A673 (cell line): ENCODE results near the gene PDGFC. TPM values are rescaled to one million over a fixed set of nuclear protein-coding genes. Genes with fewer than 3 reads are reported as not detected.

Experiments
- BruUV-seq: library from RNA; stranded (reverse); fragments of 400-500 nt; replicated peaks from 2 replicates; lab custom pipeline; 2021; lab: Mats Ljungman, UMichigan
- CTCF ChIA-PET: fragments of 300-600 bp; sonication (Branson Sonifier 250); formaldehyde crosslinking; loops from one replicate; lab custom pipeline; 2022; ENCODE audit warnings: antibody characterized with exemption; lab: Charles Lee
- POLR2A ChIA-PET: fragments of 300-600 bp; sonication (Branson Sonifier 250); formaldehyde crosslinking; loops from one replicate; lab custom pipeline; 2022; ENCODE audit warnings: antibody characterized with exemption; ENCODE audit not compliant: low non-redundant PET; lab: Charles Lee
- DNase-seq: peaks from one replicate; pipeline ENCODE4 v3.0.0-alpha.2; 2015; ENCODE audit warnings: low spot score
- H3K27ac ChIP-seq: fragments of 200-600 bp; sonication (generic); 2 replicates; pipeline ENCODE4 v1.5.1; 2016; ENCODE audit warnings: mixed run types, low read depth, mild to moderate bottlenecking, mixed read lengths, antibody characterized with exemption, low read length; ENCODE audit not compliant: poor library complexity, severe bottlenecking
- H3K27me3 ChIP-seq: fragments of 200-600 bp; sonication (generic); replicated peaks from 2 replicates; pipeline ENCODE4 v1.6.1; 2017; ENCODE audit warnings: mixed run types, low read depth, mild to moderate bottlenecking, mixed read lengths, antibody characterized with exemption, low read length; ENCODE audit not compliant: insufficient read depth, poor library complexity
- H3K36me3 ChIP-seq: fragments of 200-600 bp; sonication (generic); 2 replicates; pipeline ENCODE4 v1.6.1; 2016; ENCODE audit warnings: mixed run types, mild to moderate bottlenecking, mixed read lengths, antibody characterized with exemption, low read length; ENCODE audit not compliant: insufficient read depth, poor library complexity, severe bottlenecking
- H3K4me1 ChIP-seq: fragments of 200-600 bp; sonication (generic); 2 replicates; pipeline ENCODE4 v1.6.1; 2017; ENCODE audit warnings: mixed run types, mild to moderate bottlenecking, mixed read lengths, antibody characterized with exemption, low read length; ENCODE audit not compliant: insufficient read depth, poor library complexity, severe bottlenecking
- H3K4me3 ChIP-seq: fragments of 200-600 bp; sonication (generic); 2 replicates; pipeline ENCODE4 v1.5.1; 2016; ENCODE audit warnings: low read depth, mixed run types, mild to moderate bottlenecking, mixed read lengths, low read length; ENCODE audit not compliant: poor library complexity, severe bottlenecking
- H3K9me3 ChIP-seq: fragments of 200-600 bp; sonication (generic); 2 replicates; pipeline ENCODE4 v1.6.1; 2016; ENCODE audit warnings: mixed run types, low read depth, mild to moderate bottlenecking, mixed read lengths, antibody characterized with exemption, low read length; ENCODE audit not compliant: poor library complexity, severe bottlenecking
- CTCF ChIP-seq: fragments of 300-800, 200-600 bp; sonication (generic); conservative IDR thresholded peaks from 2 replicates; pipeline ENCODE4 v1.5.1; 2017; ENCODE audit warnings: low read depth, mild to moderate bottlenecking, antibody characterized with exemption, low read length, moderate library complexity, mixed read lengths
- EZH2 ChIP-seq: fragments of 200-600 bp; sonication (generic); IDR thresholded peaks from 2 replicates; pipeline ENCODE4 v1.6.1; 2017; ENCODE audit warnings: borderline replicate concordance, low read depth, mild to moderate bottlenecking, mixed read lengths, antibody characterized with exemption, low read length; ENCODE audit not compliant: poor library complexity, severe bottlenecking
- intact Hi-C: fragments of 100-400 bp; cut with micrococcal nuclease; formaldehyde crosslinking; loops from one replicate; pipeline ENCODE4 v1.10.0; 2022; ENCODE audit not compliant: unreplicated experiment
- total RNA-seq: library from RNA; stranded (reverse); gene quantifications from 2 replicates; pipeline ENCODE4 v1.2.3, GENCODE V29; 2021

Gene PDGFC
- total RNA-seq, 1 experiment from 2014 or later: 28.0 TPM

GRCh38 chr4:156972379-156973015 lies 898 bp upstream of the PDGFC start:
- intact Hi-C loops: loop anchor here (5.0 to 10.0 kb wide), 2 partner anchors 155 to 1002 kb away; no protein-coding TSS in a partner anchor
- H3K4me1 ChIP-seq: peaks cover 21% of the 10 kb centered on the region
- ChIA-PET POLR2A (no interaction called here), CTCF (interaction anchor here (2.5 kb wide), 1 partner anchor 73 kb away, joined by 9 read pairs; no protein-coding TSS in a partner anchor)
- peak overlapping the region; percentile 73 for H3K27ac ChIP-seq
- no peak for DNase-seq
- no peaks in the 10 kb centered on the region for H3K36me3 ChIP-seq
- no TSS peak for BruUV-seq
- no peak for TF ChIP-seq EZH2
- no peak for TF ChIP-seq CTCF
- H3K27me3 ChIP-seq: no peaks in the 10 kb centered on the region
- no peaks in the 10 kb centered on the region for H3K9me3 ChIP-seq
- H3K4me3 ChIP-seq: peak overlapping the region; percentile 82

GRCh38 chr4:156971165-156971675 lies 379 bp downstream of the PDGFC start:
- peaks cover 28% of the 10 kb centered on the region for H3K4me1 ChIP-seq
- peak overlapping the region; percentile 83 for H3K27ac ChIP-seq
- TF ChIP-seq CTCF (no peak; the same call in 1 of the 2 replicates), EZH2 (no peak)
- H3K36me3 ChIP-seq: no peaks in the 10 kb centered on the region
- no peak for DNase-seq
- H3K27me3 ChIP-seq: no peaks in the 10 kb centered on the region
- peak overlapping the region; percentile 82 for H3K4me3 ChIP-seq
- CTCF ChIA-PET: interaction anchor here (0.6 to 2.5 kb wide), 3 partner anchors 32 to 677 kb away, joined by 3 to 9 read pairs (median 6); no protein-coding TSS in a partner anchor
- BruUV-seq: no TSS peak
- POLR2A ChIA-PET: no interaction called here
- H3K9me3 ChIP-seq: no peaks in the 10 kb centered on the region
- intact Hi-C loops: loop anchor here (2.0 to 10.0 kb wide), 3 partner anchors 156 to 1004 kb away; no protein-coding TSS in a partner anchor

- ChIA-PET CTCF (interaction anchor here (0.5 to 2.5 kb wide), 5 partner anchors 32 to 677 kb away, joined by 3 to 9 read pairs (median 3); no protein-coding TSS in a partner anchor), POLR2A (no interaction called here)
- H3K27me3 ChIP-seq: no peaks in the 10 kb centered on the region
- no peak for TF ChIP-seq EZH2
- TF ChIP-seq CTCF: peak; percentile 61
- peak; percentile 86 for DNase-seq
- H3K27ac ChIP-seq: peak overlapping the region; percentile 83
- H3K36me3 ChIP-seq: no peaks in the 10 kb centered on the region
- peaks cover 28% of the 10 kb centered on the region for H3K4me1 ChIP-seq
- peak overlapping the region; percentile 82 for H3K4me3 ChIP-seq
- BruUV-seq: no TSS peak
- intact Hi-C loops: loop anchor here (1.0 to 10.0 kb wide), 4 partner anchors 75 to 1004 kb away; no protein-coding TSS in a partner anchor
- H3K9me3 ChIP-seq: no peaks in the 10 kb centered on the region
Measured at GRCh38 chr4:156970501-156971164, 966 bp downstream of the PDGFC start.
